ENCODE measurements around the gene PCNX1. TPM values are rescaled to one million over a fixed set of nuclear protein-coding genes. Genes with fewer than 3 reads are reported as not detected.
"Not testable (repeated sequence)": the region's sequence is repeated elsewhere in the genome, so short reads cannot be mapped to it uniquely, and the experiment has no call there.

The PCNX1 gene
- total RNA-seq, 6 donors from 2014 or later = 38.4 to 98.5 (median 65.4) TPM

DNA sequence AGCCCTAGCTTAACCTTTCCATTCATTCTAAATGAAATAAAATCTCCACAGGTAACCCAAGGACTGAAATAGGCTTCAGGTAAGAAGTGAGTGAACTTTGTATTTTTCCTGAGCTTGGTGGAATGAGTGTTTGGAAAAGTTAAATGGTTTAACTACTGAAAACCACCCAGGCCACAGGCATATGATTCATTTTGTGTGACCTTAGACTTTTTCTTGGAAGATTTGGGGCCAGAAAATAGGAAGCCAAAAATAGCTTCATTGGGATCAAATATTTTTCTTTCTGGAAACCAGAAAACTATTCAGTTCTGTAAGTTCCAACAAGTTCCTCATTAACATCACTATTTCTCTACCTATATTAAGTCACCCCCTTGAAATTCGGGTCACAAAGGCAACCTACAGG is 212.6 kb downstream of the PCNX1 start:
- ATAC-seq (ENCODE audit: low FRiP score in 2 of 2) (no peak), DNase-seq (no peak)
- Histone ChIP-seq H3K9me3 (no peaks in the 10 kb centered on the region), H3K27me3 (no peaks in the 10 kb centered on the region), H3K36me3 (no peaks in the 10 kb centered on the region), H3K4me3 (no peak overlapping the region), H3K27ac (no peak overlapping the region), H3K4me1 (no peaks in the 10 kb centered on the region)
- TF ChIP-seq, protein P1, sequence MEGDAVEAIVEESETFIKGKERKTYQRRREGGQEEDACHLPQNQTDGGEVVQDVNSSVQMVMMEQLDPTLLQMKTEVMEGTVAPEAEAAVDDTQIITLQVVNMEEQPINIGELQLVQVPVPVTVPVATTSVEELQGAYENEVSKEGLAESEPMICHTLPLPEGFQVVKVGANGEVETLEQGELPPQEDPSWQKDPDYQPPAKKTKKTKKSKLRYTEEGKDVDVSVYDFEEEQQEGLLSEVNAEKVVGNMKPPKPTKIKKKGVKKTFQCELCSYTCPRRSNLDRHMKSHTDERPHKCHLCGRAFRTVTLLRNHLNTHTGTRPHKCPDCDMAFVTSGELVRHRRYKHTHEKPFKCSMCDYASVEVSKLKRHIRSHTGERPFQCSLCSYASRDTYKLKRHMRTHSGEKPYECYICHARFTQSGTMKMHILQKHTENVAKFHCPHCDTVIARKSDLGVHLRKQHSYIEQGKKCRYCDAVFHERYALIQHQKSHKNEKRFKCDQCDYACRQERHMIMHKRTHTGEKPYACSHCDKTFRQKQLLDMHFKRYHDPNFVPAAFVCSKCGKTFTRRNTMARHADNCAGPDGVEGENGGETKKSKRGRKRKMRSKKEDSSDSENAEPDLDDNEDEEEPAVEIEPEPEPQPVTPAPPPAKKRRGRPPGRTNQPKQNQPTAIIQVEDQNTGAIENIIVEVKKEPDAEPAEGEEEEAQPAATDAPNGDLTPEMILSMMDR (IDR thresholded peaks at IDR 0.05) = no peak
- TF ChIP-seq POLR2AphosphoS5 (IDR thresholded peaks at IDR 0.05) (no peak), POLR2A (IDR thresholded peaks at IDR 0.05) (no peak), EP300 (IDR thresholded peaks at IDR 0.05) (no peak)
- WGBS, 2 donors = 87 to 96% methylated on average over 1 of the region's 1 CpG

- ATAC-seq (ENCODE audit: low FRiP score in 2 of 2) (no peak), DNase-seq (no peak)
- H3K9me3 ChIP-seq = no peaks in the 10 kb centered on the region
- TF ChIP-seq, protein P1 (IDR thresholded peaks at IDR 0.05) = no peak
- no peak for TF ChIP-seq POLR2AphosphoS5 (IDR thresholded peaks at IDR 0.05)
- no peak for TF ChIP-seq EP300 (IDR thresholded peaks at IDR 0.05)
- TF ChIP-seq POLR2A (IDR thresholded peaks at IDR 0.05) = no peak
- H3K27me3 ChIP-seq = no peaks in the 10 kb centered on the region
- WGBS, 2 donors = 87 to 91% methylated on average over 1 of the region's 1 CpG
- no peaks in the 10 kb centered on the region for H3K36me3 ChIP-seq
- H3K27ac ChIP-seq = no peak overlapping the region
- H3K4me1 ChIP-seq = no peaks in the 10 kb centered on the region
- no peak overlapping the region for H3K4me3 ChIP-seq
Measured at GRCh38 chr14:71121001-71121400, 213.7 kb downstream of the PCNX1 start.

DNA sequence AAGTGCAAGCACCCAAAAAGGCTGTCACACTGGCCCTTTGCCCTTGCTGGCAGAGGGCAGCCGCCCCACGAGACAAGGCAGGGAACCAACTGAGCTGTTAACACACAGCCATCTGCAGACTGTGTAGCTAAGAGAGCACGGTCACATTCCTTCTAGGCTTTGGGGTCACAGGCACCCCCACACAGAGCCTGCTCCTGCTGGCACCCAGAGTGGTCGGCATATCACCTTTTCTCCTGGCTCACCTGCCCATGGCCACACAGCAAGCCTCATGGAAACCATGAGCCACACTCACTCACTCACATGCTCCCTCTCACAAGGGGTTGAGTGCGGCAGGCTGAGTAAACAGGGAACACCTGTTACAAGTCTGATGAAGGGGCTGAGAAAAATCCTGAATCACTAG is 214.5 kb downstream of the PCNX1 start:
- no peak for ATAC-seq (ENCODE audit: low FRiP score in 2 of 2)
- Histone ChIP-seq H3K27ac (no peak overlapping the region), H3K9me3 (no peaks in the 10 kb centered on the region), H3K27me3 (no peaks in the 10 kb centered on the region), H3K4me3 (no peak overlapping the region), H3K36me3 (no peaks in the 10 kb centered on the region), H3K4me1 (no peaks in the 10 kb centered on the region)
- TF ChIP-seq POLR2A (IDR thresholded peaks at IDR 0.05) = no peak
- TF ChIP-seq EP300 (IDR thresholded peaks at IDR 0.05) = no peak
- TF ChIP-seq POLR2AphosphoS5 (IDR thresholded peaks at IDR 0.05) = no peak
- TF ChIP-seq, protein P1 (IDR thresholded peaks at IDR 0.05) = no peak
- WGBS, 2 donors = 83 to 84% methylated on average over 5 of the region's 5 CpGs
- DNase-seq = no peak

- Histone ChIP-seq H3K36me3 (no peaks in the 10 kb centered on the region), H3K27ac (no peak overlapping the region), H3K9me3 (no peaks in the 10 kb centered on the region), H3K27me3 (no peaks in the 10 kb centered on the region), H3K4me1 (no peaks in the 10 kb centered on the region), H3K4me3 (no peak overlapping the region)
- TF ChIP-seq POLR2A (IDR thresholded peaks at IDR 0.05) = no peak
- TF ChIP-seq POLR2AphosphoS5 (IDR thresholded peaks at IDR 0.05) = no peak
- TF ChIP-seq EP300 (IDR thresholded peaks at IDR 0.05) = no peak
- TF ChIP-seq, protein P1 (IDR thresholded peaks at IDR 0.05) = no peak
- ATAC-seq (ENCODE audit: low FRiP score in 2 of 2) (no peak), DNase-seq (no peak)
- WGBS, 2 donors = 63 to 80% methylated on average over 2 of the region's 2 CpGs
Measured at GRCh38 chr14:71122866-71123565, 215.8 kb downstream of the PCNX1 start.

- TF ChIP-seq POLR2AphosphoS5 (IDR thresholded peaks at IDR 0.05) (no peak), POLR2A (IDR thresholded peaks at IDR 0.05) (no peak), EP300 (IDR thresholded peaks at IDR 0.05) (no peak)
- TF ChIP-seq, protein P1 (IDR thresholded peaks at IDR 0.05) = no peak
- no peaks in the 10 kb centered on the region for H3K4me1 ChIP-seq
- WGBS, 2 donors = 87 to 92% methylated on average over 3 to 4 of the region's 4 CpGs
- no peak overlapping the region for H3K27ac ChIP-seq
- H3K9me3 ChIP-seq = no peaks in the 10 kb centered on the region
- no peak for ATAC-seq (ENCODE audit: low FRiP score in 2 of 2)
- no peaks in the 10 kb centered on the region for H3K36me3 ChIP-seq
- no peak overlapping the region for H3K4me3 ChIP-seq
- H3K27me3 ChIP-seq = no peaks in the 10 kb centered on the region
- no peak for DNase-seq
Measured at GRCh38 chr14:71123579-71124135, 216.4 kb downstream of the PCNX1 start.

DNA sequence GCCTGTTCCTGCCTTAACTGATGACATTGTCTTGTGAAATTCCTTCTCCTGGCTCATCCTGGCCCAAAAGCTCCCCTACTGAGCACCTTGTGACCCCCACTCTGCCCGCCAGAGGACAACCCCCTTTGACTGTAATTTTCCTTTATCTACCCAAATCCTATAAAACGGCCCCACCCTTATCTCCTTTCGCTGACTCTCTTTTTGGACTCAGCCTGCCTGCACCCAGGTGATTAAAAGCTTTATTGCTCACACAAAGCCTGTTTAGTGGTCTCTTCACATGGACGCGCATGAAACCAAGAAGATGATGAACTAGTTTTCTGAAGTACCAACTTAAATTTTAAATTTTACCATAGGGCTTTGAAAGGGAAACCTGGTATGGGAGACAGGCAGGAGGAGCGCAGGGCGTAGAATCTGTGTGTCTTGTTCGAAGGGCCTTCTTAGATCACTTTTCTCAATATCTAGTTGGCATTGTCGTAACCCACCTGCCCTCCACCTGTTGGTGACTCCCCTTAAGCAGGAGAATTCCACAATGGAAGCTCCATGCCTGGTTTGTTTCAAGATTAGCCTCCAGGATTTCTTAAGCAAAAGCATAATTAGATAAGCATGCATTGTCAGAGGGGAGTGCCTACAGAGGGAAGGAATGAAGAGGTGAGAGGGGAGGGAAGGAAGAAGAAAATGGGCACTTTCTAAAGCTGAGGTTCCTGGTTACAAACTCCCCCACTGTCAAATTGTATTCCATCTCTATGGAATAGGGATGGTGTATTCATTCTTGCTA is 222.6 kb downstream of the PCNX1 start:
- 94 to 96% methylated on average over 9 of the region's 9 CpGs for WGBS, 2 donors
- H3K27ac ChIP-seq = not testable (repeated sequence)

More for the DNA sequence above, 222.6 kb downstream of the PCNX1 start:
- H3K9me3 ChIP-seq, H3K27me3 ChIP-seq, H3K4me1 ChIP-seq, H3K36me3 ChIP-seq, DNase-seq, H3K4me3 ChIP-seq: not testable (repeated sequence)
- peak in 1 of 2 donors; percentile 10 for ATAC-seq (ENCODE audit: low FRiP score in 2 of 2)
